LNCaP clone FGC (cell line): ENCODE measurements around the gene NOC4L.
"Not testable (repeated sequence)": the region's sequence is repeated elsewhere in the genome, so short reads cannot be mapped to it uniquely, and the experiment has no call there.

Experiments
- DNase-seq: peaks from one replicate; pipeline ENCODE4 v3.0.0-alpha.2; 2011; ENCODE audit warnings: low read depth
- H3K4me3 ChIP-seq: 2 replicates; pipeline ENCODE4 v1.5.1; 2011; ENCODE audit warnings: mild to moderate bottlenecking, low read depth, low read length, control low read depth
- TF ChIP-seq, protein P1 (sequence below): IDR thresholded peaks from 2 replicates; pipeline ENCODE4 v1.5.1; 2012; ENCODE audit warnings: mild to moderate bottlenecking; ENCODE audit not compliant: control insufficient read depth, insufficient read depth; ENCODE audit errors: extremely low read depth

Gene NOC4L

GRCh38 chr12:132130690-132131089 is 13.6 kb upstream of the NOC4L start:
- no peak overlapping the region for H3K4me3 ChIP-seq
- no peak for DNase-seq
- TF ChIP-seq, protein P1, sequence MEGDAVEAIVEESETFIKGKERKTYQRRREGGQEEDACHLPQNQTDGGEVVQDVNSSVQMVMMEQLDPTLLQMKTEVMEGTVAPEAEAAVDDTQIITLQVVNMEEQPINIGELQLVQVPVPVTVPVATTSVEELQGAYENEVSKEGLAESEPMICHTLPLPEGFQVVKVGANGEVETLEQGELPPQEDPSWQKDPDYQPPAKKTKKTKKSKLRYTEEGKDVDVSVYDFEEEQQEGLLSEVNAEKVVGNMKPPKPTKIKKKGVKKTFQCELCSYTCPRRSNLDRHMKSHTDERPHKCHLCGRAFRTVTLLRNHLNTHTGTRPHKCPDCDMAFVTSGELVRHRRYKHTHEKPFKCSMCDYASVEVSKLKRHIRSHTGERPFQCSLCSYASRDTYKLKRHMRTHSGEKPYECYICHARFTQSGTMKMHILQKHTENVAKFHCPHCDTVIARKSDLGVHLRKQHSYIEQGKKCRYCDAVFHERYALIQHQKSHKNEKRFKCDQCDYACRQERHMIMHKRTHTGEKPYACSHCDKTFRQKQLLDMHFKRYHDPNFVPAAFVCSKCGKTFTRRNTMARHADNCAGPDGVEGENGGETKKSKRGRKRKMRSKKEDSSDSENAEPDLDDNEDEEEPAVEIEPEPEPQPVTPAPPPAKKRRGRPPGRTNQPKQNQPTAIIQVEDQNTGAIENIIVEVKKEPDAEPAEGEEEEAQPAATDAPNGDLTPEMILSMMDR = no peak

- TF ChIP-seq, protein P1 = no peak
- H3K4me3 ChIP-seq = no peak overlapping the region
- no peak for DNase-seq
Measured at GRCh38 chr12:132131229-132131628, 13.0 kb upstream of the NOC4L start.

DNA sequence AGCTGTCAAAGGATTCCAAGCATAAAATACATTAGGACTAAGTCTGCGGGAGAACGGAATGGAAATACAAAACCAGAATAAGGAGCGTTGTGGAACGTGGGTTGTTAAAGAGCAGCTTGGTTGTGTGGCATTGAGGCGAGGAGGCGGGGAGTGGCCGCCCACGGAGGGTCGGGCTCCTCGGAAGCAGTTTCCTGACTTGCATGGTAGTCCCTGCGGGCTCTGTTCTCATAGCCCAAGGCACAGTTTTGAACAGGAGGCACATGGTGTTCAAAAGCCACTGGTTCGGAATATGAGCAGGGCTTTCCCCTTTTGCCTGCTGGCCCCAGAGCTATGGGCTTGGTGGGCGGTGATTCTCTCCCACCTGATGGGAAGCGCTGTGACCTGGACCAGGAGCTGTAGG is 12.3 kb upstream of the NOC4L start:
- TF ChIP-seq, protein P1 = no peak
- H3K4me3 ChIP-seq = no peak overlapping the region
- no peak for DNase-seq

DNA sequence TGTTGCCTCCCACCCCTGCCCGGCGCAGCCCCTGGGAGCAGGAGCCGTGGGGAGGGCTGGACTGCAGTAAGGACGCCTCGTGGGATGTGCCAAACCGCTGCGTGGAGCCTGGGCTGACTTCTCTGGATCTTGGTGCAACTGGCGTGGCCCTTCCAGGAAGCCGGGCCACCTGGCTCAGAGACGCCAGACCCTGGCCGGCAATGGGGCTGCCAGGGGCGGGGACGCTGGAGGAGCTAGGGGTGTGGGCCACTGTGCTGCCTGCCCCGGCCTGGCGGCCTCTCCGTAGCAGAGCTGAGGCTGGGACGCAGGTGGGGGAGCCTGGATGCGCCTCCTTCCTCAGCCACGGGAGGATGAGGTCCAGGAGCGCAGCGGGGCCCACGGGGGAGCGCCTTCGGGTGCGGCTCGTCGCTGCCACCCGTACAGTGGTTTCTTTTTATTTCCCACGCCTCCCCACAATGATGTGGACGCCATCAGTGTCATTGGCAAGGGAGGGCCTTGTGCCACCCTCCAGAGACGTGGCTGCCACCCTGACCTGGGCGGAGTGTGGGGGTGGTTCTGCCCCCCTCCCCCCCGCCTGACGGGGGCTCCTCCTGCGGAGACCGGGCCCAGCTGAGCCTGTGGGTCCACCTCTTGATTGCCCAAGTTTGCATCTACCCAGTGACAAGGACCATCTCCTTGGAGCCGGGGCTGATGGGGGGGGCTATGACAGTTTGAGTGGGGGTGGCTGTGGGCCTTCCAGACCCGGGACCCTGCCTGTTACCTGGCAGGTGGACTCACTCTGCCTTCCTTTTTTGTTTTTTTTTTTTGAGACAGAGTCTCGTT is 11.4 kb upstream of the NOC4L start:
- H3K4me3 ChIP-seq = no peak overlapping the region
- TF ChIP-seq, protein P1 = no peak
- DNase-seq = no peak

GRCh38 chr12:132133952-132134652 is 10.2 kb upstream of the NOC4L start:
- no peak for DNase-seq
- TF ChIP-seq, protein P1 = no peak
- H3K4me3 ChIP-seq = no peak overlapping the region

GRCh38 chr12:132134653-132135183 is 9.5 kb upstream of the NOC4L start:
- not testable (repeated sequence) for DNase-seq, H3K4me3 ChIP-seq

GRCh38 chr12:132136226-132136625 is 8.0 kb upstream of the NOC4L start:
- not testable (repeated sequence) for DNase-seq, H3K4me3 ChIP-seq

DNA sequence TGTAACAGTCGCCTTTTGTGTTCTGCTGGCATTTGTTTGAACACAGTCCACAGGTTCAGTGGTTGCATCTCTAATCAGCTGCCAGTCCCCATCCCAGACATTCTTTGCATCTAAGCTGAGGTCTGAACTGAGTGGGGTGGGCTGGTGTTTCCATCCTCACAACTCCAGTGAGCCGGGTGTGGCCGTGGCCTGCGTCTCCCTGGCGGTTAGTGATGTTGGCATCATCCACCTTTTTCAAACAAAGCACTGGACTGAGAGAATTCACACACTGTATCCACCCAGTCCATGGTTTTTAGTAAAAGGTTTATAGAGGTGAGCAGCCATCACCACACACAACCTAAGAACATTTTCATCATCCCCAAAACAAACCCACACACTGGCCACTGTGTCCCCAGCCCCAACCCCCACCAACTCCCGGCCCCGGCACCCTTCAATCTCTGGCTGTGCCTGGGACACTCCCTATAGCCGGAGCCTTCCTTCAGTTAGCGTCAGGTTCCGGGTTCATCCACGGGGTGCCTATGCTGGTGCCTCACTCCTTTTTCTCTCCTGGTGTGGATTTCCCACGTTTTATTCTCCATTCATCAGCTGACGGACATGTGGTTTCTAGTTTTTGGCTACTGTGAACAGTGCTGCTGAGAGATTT is 6.7 kb upstream of the NOC4L start:
- TF ChIP-seq, protein P1 = no peak
- DNase-seq = no peak
- no peak overlapping the region for H3K4me3 ChIP-seq
